GM18861 (cell line): ENCODE results near the gene FLT3LG.
A peak's percentile ranks its signal among the peaks of the same experiment; 100 is the strongest.

Experiments used
- ATAC-seq: cut with Tn5 transposase; IDR thresholded peaks from one replicate; pipeline ENCODE4 v1.9.1; 2021; ENCODE audit not compliant: unreplicated experiment

FLT3LG gene

DNA sequence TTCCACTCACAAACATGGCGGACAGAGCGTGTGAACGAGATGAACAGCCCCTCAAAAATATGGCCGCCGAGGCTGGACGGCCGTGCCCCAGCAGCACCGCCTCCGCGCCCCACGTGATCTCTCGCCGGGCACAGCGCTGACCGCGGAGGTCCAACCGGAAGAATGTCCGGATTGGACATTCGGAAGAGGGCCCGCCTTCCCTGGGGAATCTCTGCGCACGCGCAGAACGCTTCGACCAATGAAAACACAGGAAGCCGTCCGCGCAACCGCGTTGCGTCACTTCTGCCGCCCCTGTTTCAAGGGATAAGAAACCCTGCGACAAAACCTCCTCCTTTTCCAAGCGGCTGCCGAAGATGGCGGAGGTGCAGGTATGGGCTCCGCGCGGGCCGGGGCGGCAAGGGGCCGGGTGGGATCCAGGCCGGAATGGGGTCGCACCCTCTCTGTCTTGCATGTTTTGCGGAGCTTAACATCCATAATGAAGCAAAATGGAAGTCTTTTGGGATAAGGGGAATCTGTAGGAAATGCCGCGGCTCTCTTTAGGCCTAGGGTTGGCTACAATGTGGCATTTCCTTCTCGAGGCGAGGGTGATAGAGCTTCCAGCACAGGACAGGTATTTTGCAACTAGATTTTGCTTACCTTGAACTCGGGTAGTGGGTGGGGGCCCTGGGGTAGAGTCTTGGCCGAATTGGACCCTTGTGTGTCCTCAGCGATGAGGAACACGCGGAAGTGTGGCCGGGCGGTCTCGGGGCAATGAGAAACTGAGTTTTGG, 13.4 kb downstream of the FLT3LG start, which contains the start of gene RPL13A:
Gene RPL13A (plus strand): TSS at position 332 of the 769 bp plus-strand sequence. CDS start 22 bp downstream, at position 354.
- peak; percentile 80 for ATAC-seq

DNA sequence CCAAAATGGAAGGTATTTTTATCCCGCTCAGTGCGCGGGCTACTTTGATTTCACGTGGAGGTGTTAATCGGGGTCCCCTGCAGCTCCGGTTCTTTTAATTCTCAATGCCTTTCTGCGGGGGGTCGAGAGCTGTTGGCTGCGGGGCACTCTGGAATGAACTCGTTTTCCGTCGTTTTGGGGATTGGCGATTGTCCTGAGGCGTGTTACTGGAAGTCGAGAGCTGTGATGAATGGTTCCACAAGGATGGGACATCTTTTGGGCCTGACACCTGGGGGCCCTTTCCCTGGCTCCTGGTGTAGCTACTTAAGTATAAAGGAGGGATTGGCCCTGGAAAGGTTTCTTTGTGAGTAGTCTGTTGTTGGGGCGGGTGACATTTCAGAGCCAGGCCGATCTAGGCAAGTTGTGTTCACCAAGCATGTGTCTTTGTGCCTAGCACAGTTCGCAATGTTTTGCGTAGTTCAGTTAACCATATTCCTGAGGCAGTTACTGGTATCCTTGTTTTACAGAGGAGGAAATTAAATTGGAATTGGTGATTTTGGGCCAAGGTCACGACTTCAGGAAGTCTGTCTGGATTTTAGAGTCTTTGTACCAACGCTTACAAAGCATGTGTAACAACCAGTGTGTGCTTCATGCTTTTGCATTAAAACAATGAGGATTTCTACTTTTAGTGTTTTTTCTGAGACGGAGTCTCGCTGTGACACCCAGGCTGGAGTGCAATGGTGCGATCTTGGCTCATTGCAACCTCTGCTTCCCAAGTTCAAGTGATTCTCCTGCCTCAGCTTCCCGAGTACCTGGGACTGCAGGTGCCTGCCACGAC, 14.2 kb downstream of the FLT3LG start:
- no peak for ATAC-seq

DNA sequence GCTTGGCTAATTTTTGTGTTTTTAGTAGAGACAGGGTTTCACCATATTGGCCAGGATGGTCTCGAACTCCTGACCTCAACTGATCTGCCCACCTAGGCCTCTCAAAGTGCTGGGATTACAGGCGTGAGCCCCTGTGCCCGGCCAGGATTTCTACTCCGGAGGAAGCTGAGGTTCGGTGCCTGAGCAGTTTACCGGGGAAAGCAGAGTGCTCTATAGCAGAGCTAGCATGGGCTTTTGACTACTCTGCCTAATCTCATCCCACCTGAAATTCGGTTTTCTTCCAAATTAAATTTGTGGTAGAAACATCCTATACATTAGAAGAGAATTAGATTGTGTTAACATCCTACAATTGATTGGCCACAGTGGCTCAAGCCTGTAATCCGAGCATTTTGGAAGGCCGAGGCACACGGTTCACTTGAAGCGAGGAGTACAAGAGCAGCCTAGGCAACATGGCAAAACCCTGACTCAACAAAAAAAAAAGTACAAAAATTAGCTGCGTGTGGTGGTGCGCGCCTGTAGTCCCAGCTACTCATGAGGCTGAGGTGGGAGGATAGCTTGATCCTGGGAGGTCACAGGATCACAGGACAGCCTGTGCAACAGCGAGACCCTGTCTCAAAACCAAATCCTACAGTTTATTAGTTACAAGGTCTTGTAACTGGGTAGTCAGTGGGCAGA, 15.0 kb downstream of the FLT3LG start:
- no peak for ATAC-seq

DNA sequence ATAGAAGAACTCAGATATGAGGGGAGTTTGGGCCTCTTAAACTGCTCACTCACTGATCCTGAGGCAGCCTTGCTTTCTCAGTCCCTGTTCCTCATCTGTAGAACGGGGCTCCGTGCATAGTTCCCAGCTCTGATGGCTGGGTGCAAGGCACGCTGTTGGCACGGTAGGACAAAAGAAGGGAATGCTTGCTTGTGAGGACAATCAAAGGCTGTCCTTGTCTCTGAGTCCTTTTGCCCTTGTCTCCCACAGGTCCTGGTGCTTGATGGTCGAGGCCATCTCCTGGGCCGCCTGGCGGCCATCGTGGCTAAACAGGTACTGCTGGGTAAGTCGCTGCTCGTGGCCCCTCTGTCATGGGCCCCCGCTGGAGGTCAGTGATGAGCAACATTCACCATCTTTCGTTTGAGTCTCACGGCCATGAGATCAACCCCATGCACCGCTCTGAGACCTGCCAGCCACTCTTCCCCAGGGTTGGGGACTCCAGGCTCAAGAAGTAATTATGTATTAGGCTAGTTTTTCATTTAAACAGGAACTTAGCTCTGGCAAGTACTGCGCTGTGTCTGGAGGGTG, 15.7 kb downstream of the FLT3LG start:
- ATAC-seq, result no peak

DNA sequence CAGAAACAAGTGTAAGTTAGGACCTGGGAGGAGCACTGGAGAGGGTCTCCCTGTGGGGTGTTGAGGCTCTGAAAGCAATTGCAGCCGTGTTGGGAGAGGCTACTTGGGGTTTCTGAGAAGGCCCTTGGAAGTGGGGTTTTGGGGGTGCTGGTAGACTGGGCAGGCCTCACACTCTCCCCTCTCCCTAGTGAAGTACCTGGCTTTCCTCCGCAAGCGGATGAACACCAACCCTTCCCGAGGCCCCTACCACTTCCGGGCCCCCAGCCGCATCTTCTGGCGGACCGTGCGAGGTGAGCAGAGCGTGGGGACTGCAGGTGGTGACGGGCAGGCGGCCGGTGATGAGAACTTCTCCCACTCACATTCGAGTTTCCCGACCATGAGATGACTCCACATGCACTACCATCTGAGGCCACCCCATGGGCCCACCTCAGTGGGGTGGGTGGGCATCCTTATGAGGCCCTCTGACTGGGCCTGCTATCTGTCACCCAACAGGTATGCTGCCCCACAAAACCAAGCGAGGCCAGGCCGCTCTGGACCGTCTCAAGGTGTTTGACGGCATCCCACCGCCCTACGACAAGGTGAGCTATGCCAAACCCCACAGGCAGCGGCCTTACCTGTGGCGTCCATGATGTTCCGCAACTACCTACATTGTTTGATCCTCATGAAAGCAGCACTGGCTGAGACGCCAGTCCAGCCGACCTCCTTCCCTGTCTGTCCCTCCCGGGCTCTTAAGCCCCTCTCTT, 16.4 kb downstream of the FLT3LG start:
- no peak for ATAC-seq

DNA sequence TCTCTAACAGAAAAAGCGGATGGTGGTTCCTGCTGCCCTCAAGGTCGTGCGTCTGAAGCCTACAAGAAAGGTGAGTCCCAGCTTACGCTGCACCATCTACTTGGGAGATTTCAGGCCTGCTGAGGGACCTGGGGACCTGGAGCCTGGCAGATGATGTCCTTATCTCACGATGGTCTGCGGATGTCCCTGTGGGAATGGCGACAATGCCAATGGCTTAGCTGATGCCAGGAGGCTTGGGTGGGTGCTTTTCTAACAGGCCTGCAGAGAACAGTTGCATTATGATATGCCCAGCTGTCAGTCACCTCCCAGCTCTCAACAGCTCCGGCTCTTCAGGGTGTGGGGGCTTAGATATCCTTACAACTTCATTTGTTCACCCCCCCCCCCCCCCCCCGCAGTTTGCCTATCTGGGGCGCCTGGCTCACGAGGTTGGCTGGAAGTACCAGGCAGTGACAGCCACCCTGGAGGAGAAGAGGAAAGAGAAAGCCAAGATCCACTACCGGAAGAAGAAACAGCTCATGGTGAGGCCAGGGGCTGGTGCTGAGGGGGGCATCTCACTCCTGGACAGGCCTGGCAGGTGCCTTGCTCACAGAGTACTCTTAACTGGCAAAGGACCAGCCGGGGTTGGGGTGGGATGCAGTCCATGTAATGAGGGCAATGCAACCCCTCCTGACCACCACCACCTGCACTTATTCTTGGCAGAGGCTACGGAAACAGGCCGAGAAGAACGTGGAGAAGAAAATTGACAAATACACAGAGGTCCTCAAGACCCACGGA, 17.2 kb downstream of the FLT3LG start:
- ATAC-seq, result no peak

DNA sequence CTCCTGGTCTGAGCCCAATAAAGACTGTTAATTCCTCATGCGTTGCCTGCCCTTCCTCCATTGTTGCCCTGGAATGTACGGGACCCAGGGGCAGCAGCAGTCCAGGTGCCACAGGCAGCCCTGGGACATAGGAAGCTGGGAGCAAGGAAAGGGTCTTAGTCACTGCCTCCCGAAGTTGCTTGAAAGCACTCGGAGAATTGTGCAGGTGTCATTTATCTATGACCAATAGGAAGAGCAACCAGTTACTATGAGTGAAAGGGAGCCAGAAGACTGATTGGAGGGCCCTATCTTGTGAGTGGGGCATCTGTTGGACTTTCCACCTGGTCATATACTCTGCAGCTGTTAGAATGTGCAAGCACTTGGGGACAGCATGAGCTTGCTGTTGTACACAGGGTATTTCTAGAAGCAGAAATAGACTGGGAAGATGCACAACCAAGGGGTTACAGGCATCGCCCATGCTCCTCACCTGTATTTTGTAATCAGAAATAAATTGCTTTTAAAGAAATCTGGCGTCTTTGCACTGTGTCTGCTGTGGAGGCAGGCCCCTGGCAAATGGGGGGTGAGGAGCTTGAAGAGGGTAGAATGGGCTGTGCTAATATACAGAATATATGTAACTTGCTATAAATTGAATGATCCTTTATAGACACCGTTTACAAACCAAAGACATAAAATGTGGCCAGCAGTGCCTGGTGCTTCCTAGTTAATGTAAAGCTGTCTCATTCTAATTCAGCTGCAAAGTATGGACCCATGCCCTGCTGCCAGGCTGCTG, 18.0 kb downstream of the FLT3LG start:
- no peak for ATAC-seq

DNA sequence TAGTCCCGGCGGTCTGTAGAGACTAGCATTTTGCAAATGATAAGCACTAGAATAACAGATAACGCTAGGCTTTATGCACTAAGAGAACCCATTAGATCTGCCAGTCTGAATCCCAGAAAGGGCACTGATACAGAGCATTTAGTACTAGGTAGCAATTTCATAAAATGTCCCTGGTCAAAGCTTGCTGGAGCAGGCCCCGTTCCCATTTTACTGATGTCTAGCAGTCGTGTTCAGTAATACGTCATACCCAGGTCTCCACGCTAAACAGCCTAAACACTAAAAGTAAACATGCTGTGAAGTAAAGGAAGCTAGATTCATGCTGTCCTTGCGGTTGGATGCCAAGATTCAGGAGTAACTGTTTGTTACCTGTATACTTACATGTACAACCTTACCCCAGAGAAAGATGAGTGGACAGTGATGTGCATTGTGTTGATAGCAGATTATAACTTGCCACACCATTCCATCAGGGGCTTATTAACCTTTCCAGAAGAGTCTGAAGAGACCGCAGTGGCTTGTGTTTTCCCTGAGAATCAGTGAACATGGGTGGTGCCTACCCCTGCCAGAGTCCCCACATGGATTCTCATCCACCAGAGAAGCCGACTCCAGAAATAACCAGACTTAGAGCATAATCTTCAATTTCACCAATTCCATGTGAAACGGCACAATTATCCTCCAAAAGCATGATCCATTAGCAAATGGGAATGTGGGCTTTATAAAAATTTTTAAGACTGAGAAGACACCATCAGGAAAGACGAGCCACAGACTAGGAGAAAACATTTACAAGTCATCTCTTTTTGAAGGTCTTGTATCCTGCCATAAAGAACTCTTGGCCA, 18.8 kb downstream of the FLT3LG start:
- ATAC-seq, result no peak

DNA sequence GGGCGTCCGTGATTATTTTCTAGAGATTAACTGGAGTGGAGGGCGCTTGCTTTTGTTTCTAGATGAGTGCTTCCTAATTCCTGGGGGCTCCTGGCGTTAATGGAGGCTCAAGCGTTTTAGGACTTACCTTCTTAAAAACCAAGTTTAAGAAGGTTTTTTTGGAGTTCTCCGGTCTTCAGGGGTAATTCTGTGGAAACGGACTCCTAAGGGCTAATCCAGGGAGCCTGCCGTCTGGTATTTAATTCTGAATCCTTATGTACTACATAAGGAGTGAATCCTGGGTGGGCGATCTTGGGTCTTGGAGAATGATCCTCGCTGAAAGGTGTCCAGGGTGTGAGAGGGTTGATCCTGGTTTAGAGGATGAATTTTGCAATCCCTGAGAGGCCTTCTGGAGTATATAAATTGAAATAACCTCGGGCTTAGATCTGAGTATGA, 22.6 kb downstream of the FLT3LG start:
- ATAC-seq, result no peak

DNA sequence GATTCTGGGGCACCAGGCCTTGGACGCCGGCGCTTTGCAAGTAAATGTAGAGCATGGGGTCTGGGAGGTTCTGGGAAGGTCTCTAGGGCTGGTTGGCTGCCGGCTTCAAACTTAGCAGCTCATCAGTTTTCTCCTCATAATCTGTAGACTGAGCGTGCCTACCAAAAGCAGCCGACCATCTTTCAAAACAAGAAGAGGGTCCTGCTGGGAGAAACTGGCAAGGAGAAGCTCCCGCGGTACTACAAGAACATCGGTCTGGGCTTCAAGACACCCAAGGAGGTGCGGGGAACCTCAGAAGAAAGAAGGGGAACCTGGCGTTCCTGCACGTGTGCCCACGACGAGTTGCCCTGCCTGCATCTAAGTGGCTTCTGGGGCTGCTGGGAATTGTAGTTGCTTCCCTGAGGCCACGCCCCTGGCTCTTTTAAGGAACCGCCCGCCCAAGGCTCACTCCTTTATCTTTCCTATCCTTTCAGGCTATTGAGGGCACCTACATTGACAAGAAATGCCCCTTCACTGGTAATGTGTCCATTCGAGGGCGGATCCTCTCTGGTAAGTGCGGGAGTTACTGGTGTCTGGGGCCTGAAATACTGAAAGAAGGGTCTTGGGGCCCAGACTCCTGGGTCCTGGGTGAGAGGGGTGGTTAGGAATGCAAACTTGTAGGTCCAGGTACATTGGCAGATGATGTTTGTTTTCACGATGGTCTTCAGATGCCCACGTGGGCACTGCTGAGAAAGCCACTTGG, 23.2 kb downstream of the FLT3LG start:
- no peak for ATAC-seq

DNA sequence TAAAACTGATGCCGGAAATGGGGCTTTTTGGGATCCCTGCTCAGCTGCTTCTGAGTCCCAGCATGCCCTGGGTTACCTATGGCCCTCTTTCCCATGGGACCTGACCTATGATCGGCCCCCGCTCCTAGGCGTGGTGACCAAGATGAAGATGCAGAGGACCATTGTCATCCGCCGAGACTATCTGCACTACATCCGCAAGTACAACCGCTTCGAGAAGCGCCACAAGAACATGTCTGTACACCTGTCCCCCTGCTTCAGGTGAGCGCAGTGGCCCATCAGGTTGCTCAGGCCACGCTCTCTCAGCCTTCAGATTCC, 23.7 kb downstream of the FLT3LG start:
- no peak for ATAC-seq

DNA sequence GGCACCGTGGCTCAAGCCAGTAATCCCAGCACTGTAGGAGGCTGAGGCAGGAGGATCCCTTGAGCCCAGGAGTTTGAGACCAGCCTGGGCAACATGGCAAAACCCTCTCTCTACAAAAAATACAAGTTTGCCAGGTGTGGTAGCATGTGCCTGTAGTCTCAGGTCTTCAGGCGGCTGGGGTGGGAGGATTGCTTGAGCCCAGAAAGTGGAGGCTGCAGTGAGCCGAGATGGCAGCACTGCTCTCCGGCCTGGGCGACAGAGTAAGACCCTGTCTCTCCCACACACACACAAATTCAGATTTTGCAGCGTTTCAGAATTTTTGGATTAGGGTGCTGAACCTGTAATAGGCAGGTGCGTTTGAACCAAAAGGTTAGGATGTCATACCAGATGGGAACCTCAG, 24.5 kb downstream of the FLT3LG start:
- no peak for ATAC-seq

DNA sequence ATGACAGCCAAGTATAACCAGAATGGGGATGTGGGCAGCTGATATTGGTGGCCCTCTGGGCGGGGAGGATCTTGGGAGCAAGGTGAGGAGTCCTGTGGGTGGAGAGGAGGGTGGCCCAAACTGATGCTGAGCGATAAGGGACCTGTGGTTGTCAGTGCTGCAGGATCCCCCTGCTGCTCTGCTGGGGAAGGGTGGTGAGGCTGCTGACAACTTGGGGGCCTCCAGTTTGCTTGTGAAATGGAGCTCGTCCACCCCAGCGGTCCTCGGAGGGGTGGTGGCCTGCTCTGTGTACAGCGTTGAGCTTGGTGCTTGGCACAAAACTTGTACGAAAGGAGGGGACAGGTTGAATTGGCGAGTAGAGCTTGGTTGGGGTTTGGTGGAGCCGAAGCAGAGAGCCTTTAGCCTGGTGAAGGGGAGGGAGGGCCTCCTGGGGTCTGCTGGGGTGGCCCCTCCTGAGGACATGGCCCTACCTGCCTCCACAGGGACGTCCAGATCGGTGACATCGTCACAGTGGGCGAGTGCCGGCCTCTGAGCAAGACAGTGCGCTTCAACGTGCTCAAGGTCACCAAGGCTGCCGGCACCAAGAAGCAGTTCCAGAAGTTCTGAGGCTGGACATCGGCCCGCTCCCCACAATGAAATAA, 25.1 kb downstream of the FLT3LG start:
- no peak for ATAC-seq

DNA sequence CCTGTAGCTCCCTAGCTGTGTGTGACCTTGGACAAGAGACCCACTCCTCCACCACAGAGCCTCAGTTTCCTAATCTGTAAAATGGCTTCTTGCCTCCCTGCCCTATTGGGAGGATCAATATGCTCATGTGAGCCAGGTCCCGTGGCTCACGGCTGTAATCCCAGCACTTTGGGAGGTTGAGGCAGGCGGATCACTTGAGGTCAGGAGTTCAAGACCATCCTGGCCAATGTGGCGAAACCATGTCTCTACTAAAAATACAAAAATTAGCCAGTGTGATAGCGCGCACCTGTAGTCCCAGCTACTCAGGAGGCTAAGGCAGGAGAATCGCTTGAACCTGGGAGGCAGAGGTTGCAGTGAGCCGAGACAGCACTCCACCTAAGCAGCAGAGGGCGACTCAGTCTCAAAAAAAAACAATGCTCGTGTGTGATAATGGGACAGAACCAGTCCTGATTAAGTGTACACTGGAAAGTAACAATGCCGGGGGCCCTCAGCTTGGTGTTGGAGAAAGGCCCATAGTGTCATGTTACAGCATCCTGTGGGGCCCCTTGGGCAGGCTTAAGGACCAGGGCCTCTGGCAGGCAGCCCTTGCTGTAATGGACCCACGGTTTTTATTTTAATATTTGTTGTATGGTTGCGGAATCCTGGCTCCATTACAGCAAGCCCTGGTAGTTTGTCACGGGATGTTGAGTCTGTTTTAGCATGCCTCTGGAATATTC, 29.0 kb downstream of the FLT3LG start:
- no peak for ATAC-seq

DNA sequence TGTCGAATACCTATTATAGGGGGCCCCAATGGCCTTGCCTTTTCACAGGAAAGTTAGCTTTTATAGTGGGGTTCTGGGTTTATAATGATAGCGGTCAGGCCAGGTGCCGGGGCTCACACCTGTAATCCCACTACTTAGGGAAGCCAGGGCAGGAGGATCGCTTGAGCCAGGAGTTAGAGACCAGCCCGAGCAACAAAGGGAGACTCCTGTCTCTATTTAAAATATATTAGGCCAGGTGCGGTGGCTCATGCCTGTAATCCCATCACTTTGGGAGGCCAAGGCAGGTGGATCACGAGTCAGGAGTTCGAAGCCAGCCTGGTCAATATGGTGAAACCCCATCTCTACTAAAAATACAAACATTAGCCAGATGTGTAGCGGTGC, 29.6 kb downstream of the FLT3LG start:
- no peak for ATAC-seq

DNA sequence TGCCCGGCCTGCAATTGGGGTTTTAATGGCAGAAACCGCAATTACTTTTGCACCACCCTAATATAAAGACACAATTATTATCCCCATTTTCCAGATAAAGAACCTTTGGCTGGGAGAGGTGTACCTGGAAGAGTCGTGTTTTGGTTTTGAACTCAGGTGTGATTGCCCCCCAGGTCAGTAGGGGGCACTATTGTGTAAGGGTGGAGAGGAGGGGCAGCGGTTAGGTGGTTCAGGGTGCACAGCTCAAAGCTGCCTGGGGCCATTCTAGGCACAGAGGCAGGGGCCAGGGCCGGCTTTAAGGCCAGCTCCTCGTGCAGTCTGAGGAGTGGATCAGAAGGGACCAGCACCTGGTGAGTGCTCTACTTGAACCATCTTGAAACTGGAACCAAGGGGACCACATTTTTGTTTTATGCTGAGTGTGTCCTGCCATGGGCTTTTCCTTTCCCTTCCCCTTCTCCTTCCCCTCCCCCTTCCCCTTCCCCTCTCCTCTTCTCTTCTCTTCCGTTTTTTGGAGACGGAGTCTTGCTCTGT, 32.6 kb downstream of the FLT3LG start:
- no peak for ATAC-seq
